HG03558 (cell line): ENCODE results near the gene CD48.
"Not testable (repeated sequence)": the region's sequence is repeated elsewhere in the genome, so short reads cannot be mapped to it uniquely, and the experiment has no call there.

Experiments used
- ATAC-seq: cut with Tn5 transposase; IDR thresholded peaks from one replicate; pipeline ENCODE4 v1.9.1; 2021; ENCODE audit warnings: moderate number of reproducible peaks; ENCODE audit not compliant: unreplicated experiment; ENCODE audit errors: extremely low read depth

CD48 gene

GRCh38 chr1:160742428-160743127 is 31.0 kb upstream of the CD48 start:
- ATAC-seq = no peak

- ATAC-seq = no peak
Observed at GRCh38 chr1:160741612-160742348, 30.2 kb upstream of the CD48 start.

GRCh38 chr1:160741092-160741501 is 29.5 kb upstream of the CD48 start:
- ATAC-seq = no peak

GRCh38 chr1:160740133-160740688 is 28.6 kb upstream of the CD48 start:
- no peak for ATAC-seq

GRCh38 chr1:160739098-160739511 is 27.5 kb upstream of the CD48 start, which contains the start of gene SLAMF7:
SLAMF7 (plus strand) TSS chr1:160739247; CDS start chr1:160739302, 55 bp downstream.
- ATAC-seq = no peak

- ATAC-seq = no peak
Observed at GRCh38 chr1:160738271-160738670, 26.6 kb upstream of the CD48 start.

GRCh38 chr1:160734301-160734700 is 22.7 kb upstream of the CD48 start:
- no peak for ATAC-seq

- ATAC-seq = no peak
Observed at GRCh38 chr1:160733898-160734297, 22.3 kb upstream of the CD48 start.

- no peak for ATAC-seq
Observed at GRCh38 chr1:160731990-160732389, 20.4 kb upstream of the CD48 start.

GRCh38 chr1:160731564-160731963 is 19.9 kb upstream of the CD48 start:
- ATAC-seq = not testable (repeated sequence)

- ATAC-seq = no peak
Observed at GRCh38 chr1:160727316-160727640, 15.7 kb upstream of the CD48 start.

- ATAC-seq = no peak
Observed at GRCh38 chr1:160726498-160727315, 15.1 kb upstream of the CD48 start.

- no peak for ATAC-seq
Observed at GRCh38 chr1:160726114-160726497, 14.5 kb upstream of the CD48 start.

- ATAC-seq = no peak
Observed at GRCh38 chr1:160724465-160725242, 13.0 kb upstream of the CD48 start.

- no peak for ATAC-seq
Observed at GRCh38 chr1:160723332-160723731, 11.7 kb upstream of the CD48 start.

GRCh38 chr1:160722726-160723125 is 11.1 kb upstream of the CD48 start:
- ATAC-seq = no peak

GRCh38 chr1:160721473-160721872 is 9.9 kb upstream of the CD48 start:
- no peak for ATAC-seq

GRCh38 chr1:160720356-160721085 is 8.9 kb upstream of the CD48 start:
- ATAC-seq = no peak

- no peak for ATAC-seq
Observed at GRCh38 chr1:160718210-160718609, 6.6 kb upstream of the CD48 start.
